Type B pancreatic cell (in vitro differentiated cells): ENCODE data around the gene DUOX1. TPM values are rescaled to one million over a fixed set of nuclear protein-coding genes. Genes with fewer than 3 reads are reported as not detected.

Experiments used
- DNase-seq: peaks from one replicate; pipeline ENCODE4 v3.0.0; 2021; ENCODE audit warnings: mixed read lengths; ENCODE audit not compliant: unreplicated experiment; ENCODE audit errors: extremely low spot score
- H3K27ac Mint-ChIP-seq: 2 replicates; pipeline ENCODE4 v1.8.0; 2021; ENCODE audit warnings: mild to moderate bottlenecking, mixed read lengths
- H3K27me3 Mint-ChIP-seq: 2 replicates; pipeline ENCODE4 v1.8.0; 2021; ENCODE audit warnings: mixed read lengths
- H3K36me3 Mint-ChIP-seq: 2 replicates; pipeline ENCODE4 v1.8.0; 2021; ENCODE audit warnings: mixed read lengths
- H3K4me1 Mint-ChIP-seq: one replicate; pipeline ENCODE4 v1.8.0; 2021; ENCODE audit warnings: mixed read lengths; ENCODE audit not compliant: unreplicated experiment
- H3K4me3 Mint-ChIP-seq: 2 replicates; pipeline ENCODE4 v1.8.0; 2021; ENCODE audit warnings: mild to moderate bottlenecking, mixed read lengths
- H3K9me3 Mint-ChIP-seq: 2 replicates; pipeline ENCODE4 v1.8.0; 2021; ENCODE audit warnings: mixed read lengths
- total RNA-seq: library from RNA; stranded (reverse); gene quantifications from 2 replicates; pipeline ENCODE4 v1.2.1, GENCODE V29; 2021; ENCODE audit warnings: low replicate concordance
- TF ChIP-seq, protein P1 (sequence below): fragments of 200-600 bp; sonication (generic); conservative IDR thresholded peaks from 2 replicates; pipeline ENCODE4 v1.5.0; 2021; ENCODE audit warnings: antibody characterized with exemption, mild to moderate bottlenecking

DUOX1 gene
- total RNA-seq, 1 donor from 2014 or later: 5.5 TPM

DNA sequence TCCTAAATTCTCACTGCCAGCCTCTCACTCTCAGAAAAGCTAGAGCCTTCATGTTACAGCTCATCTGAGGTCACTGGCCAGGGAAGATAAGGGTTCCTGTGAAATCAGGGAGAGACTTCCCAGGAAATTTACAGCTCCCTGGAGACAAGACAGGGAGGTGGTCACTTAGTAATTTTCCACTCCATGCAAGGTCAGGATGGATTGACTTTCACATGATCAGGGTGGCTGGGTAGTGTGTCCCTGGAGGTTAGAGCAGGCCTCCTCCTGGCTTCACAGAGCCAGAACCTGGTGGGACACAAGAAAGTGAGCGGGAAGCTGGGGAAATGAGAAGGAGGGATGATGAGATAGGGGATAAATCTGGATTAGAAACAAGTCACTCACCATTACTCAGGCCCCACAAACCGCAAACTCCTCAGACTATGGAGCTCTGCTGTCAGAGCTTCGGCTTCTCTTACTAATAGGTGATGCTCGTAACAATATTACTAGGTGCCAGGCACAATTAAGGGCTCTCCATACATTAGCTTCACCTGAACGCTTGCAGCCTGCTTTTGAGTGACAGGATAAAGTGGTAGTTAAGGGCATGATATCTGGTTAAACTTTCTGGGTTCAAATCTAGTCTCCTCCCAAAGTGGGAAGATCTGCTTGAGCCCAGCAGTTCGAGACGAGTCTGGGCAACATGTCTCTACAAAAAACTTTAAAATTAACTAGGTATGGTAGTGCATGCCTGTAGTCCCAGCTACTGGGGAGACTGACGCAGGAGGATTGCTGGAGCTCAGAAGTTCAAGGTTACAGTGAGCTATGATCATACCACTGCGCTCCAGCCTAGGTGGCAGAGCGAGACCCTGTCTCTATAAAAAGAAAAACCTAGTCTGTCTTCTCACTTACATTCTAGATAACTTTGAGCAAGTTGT, 40.7 kb upstream of the DUOX1 start:
- DNase-seq: no peak
- Mint-ChIP-seq H3K36me3 (no peaks in the 10 kb centered on the region), H3K27ac (no peak overlapping the region), H3K27me3 (peaks cover 52% of the 10 kb centered on the region), H3K9me3 (no peaks in the 10 kb centered on the region), H3K4me1 (no peaks in the 10 kb centered on the region), H3K4me3 (no peak overlapping the region)
- TF ChIP-seq, protein P1, sequence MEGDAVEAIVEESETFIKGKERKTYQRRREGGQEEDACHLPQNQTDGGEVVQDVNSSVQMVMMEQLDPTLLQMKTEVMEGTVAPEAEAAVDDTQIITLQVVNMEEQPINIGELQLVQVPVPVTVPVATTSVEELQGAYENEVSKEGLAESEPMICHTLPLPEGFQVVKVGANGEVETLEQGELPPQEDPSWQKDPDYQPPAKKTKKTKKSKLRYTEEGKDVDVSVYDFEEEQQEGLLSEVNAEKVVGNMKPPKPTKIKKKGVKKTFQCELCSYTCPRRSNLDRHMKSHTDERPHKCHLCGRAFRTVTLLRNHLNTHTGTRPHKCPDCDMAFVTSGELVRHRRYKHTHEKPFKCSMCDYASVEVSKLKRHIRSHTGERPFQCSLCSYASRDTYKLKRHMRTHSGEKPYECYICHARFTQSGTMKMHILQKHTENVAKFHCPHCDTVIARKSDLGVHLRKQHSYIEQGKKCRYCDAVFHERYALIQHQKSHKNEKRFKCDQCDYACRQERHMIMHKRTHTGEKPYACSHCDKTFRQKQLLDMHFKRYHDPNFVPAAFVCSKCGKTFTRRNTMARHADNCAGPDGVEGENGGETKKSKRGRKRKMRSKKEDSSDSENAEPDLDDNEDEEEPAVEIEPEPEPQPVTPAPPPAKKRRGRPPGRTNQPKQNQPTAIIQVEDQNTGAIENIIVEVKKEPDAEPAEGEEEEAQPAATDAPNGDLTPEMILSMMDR: no peak

- peaks cover 52% of the 10 kb centered on the region for H3K27me3 Mint-ChIP-seq
- no peaks in the 10 kb centered on the region for H3K9me3 Mint-ChIP-seq
- no peak overlapping the region for H3K4me3 Mint-ChIP-seq
- H3K36me3 Mint-ChIP-seq: no peaks in the 10 kb centered on the region
- no peak for DNase-seq
- TF ChIP-seq, protein P1: no peak
- H3K4me1 Mint-ChIP-seq: no peaks in the 10 kb centered on the region
- H3K27ac Mint-ChIP-seq: no peak overlapping the region
These were observed 40.0 kb upstream of the DUOX1 start for GRCh38 chr15:45089712-45090373.

DNA sequence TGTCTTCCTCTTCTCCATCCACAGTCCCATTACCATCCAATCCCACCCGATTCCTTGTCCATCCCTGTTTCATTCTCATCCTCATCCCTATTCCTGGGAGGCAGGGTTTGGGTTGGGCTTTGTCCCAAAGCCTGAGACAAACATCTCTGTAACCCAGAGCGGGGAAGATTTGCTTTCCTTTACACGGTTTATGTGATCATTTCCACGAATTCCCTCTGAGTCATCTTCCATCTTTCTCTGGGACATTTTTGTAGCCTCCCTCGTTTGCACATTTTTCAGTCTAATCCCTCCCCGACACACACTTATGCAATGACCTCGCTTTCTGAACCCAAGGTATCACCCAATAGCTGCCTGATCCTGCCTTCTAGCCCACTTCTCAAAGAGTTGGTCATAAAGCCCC, 38.6 kb upstream of the DUOX1 start:
- no peaks in the 10 kb centered on the region for H3K9me3 Mint-ChIP-seq
- H3K36me3 Mint-ChIP-seq: no peaks in the 10 kb centered on the region
- H3K27me3 Mint-ChIP-seq: peaks cover 52% of the 10 kb centered on the region
- no peak overlapping the region for H3K4me3 Mint-ChIP-seq
- DNase-seq: no peak
- no peaks in the 10 kb centered on the region for H3K4me1 Mint-ChIP-seq
- no peak overlapping the region for H3K27ac Mint-ChIP-seq
- TF ChIP-seq, protein P1: no peak

GRCh38 chr15:45091576-45091975, 38.2 kb upstream of the DUOX1 start:
- Mint-ChIP-seq H3K4me3 (no peak overlapping the region), H3K36me3 (no peaks in the 10 kb centered on the region), H3K9me3 (no peaks in the 10 kb centered on the region), H3K27ac (no peak overlapping the region), H3K27me3 (peaks cover 52% of the 10 kb centered on the region), H3K4me1 (no peaks in the 10 kb centered on the region)
- TF ChIP-seq, protein P1: no peak
- DNase-seq: no peak

DNA sequence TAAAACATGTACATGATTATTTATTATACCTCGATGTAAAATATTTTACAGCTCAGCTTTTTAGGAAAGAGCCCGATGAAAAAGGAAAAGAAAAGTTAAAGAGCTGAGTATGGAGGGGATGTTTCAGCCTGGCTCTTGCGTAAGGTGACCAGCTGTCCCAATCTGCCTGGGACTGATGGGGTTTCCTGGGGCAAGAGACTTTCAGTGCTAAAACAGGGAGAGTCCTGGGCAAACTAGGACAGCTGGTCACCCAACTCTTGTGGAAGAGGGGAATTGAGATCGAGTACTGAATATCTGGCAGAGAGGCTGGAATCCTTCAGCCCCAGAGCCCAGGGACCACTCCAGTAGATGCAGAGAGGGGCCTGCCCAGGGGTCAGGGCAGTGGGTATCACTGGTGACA, 36.8 kb upstream of the DUOX1 start:
- Mint-ChIP-seq H3K4me3 (no peak overlapping the region), H3K27me3 (peaks cover 39% of the 10 kb centered on the region), H3K9me3 (no peaks in the 10 kb centered on the region), H3K36me3 (no peaks in the 10 kb centered on the region), H3K4me1 (no peaks in the 10 kb centered on the region), H3K27ac (no peak overlapping the region)
- TF ChIP-seq, protein P1: no peak
- no peak for DNase-seq
